ENCODE results near the gene PPP2R5D. TPM values are rescaled to one million over a fixed set of nuclear protein-coding genes. Genes with fewer than 3 reads are reported as not detected.

Gene PPP2R5D
- total and polyA plus RNA-seq, 2 of the 8 experiments (the other 6 are each of a cell fraction or from before 2014, with no cell fraction given) = 52.1 to 55.7 TPM

- H4K20me1 ChIP-seq (replicated peaks in 1 of 2; ENCODE audit: control insufficient read depth in 1 of 2, insufficient read depth in 2 of 2, low read length in 2 of 2) = peaks cover 0 to 2% of the 10 kb centered on the region in 2 experiments
- no peak overlapping the region for H2AK5ac ChIP-seq (ENCODE audit: low read depth, low read length)
- H3K4me3 ChIP-seq (ENCODE audit: extremely low read depth in 1 of 4, insufficient read depth in 2 of 4, low read depth in 3 of 4, low read length in 4 of 4) = no peak overlapping the region
- peaks cover 0 to 4% of the 10 kb centered on the region in 2 experiments; a peak in 1 of 4 replicates for H3K79me2 ChIP-seq (ENCODE audit: control insufficient read depth in 1 of 2, insufficient read depth in 2 of 2, low read length in 2 of 2)
- POLR2A ChIA-PET (ENCODE audit: partially characterized antibody) = interaction anchor here (1.1 to 1.5 kb wide), 3 partner anchors 11 to 69 kb away, joined by 3 to 4 read pairs (median 4); partner anchors contain the start of gene CNPY3
- no peak overlapping the region for H3K27ac ChIP-seq (ENCODE audit: low read depth, low read length)
- H4K5ac ChIP-seq (ENCODE audit: insufficient read length, low read depth, low read length) = no peak overlapping the region
- peaks cover 1 to 27% (median 13%) of the 10 kb centered on the region in 4 experiments; a peak in 7 of 8 replicates for H3K36me3 ChIP-seq (ENCODE audit: control insufficient read depth in 2 of 4, insufficient read depth in 4 of 4, low read length in 3 of 4)
- no peak overlapping the region for H3K4ac ChIP-seq (replicated peaks; ENCODE audit: insufficient read length, low read depth, low read length)
- no peak overlapping the region for H2BK20ac ChIP-seq (ENCODE audit: low read length)
- FAIRE-seq = no peak
- H2BK5ac ChIP-seq (ENCODE audit: low read depth, low read length) = no peak overlapping the region
- H3K9me3 ChIP-seq (ENCODE audit: insufficient read depth in 2 of 2, low read depth in 1 of 2, low read length in 1 of 2) = no peaks in the 10 kb centered on the region
- H3K23ac ChIP-seq (ENCODE audit: insufficient read length) = no peak overlapping the region
- H3K27me3 ChIP-seq (replicated peaks in 1 of 4; ENCODE audit: control insufficient read depth in 3 of 4, extremely low read depth in 1 of 4, insufficient read depth in 3 of 4, low read length in 3 of 4) = no peaks in the 10 kb centered on the region
- no peak overlapping the region for H3K18ac ChIP-seq (ENCODE audit: extremely low read depth, low read length)
- TF ChIP-seq E2F6 (IDR thresholded peaks at IDR 0.05) (no peak), SIN3A (conservative IDR thresholded peaks at IDR 0.05 in 1 of 2, IDR thresholded peaks at IDR 0.05 in 1 of 2; ENCODE audit: low read depth in 1 of 2, low read length in 2 of 2) (no peak), TAF7 (optimal IDR thresholded peaks at IDR 0.05; ENCODE audit: borderline replicate concordance, low read depth, low read length) (no peak), HDAC2 (IDR thresholded peaks at IDR 0.05; ENCODE audit: borderline replicate concordance in 1 of 2, low read depth in 2 of 2, low read length in 2 of 2) (no peak), RAD21 (IDR thresholded peaks at IDR 0.05 in 1 of 2, conservative IDR thresholded peaks at IDR 0.05 in 1 of 2; ENCODE audit: low read depth in 2 of 2, low read length in 2 of 2) (no peak), SRF (IDR thresholded peaks at IDR 0.05; ENCODE audit: low read depth, low read length) (no peak), GABPA (IDR thresholded peaks at IDR 0.05; ENCODE audit: borderline replicate concordance, insufficient read depth, low read length) (no peak)
- no peaks in the 10 kb centered on the region; the same call in 1 of the 2 replicates for H3K79me1 ChIP-seq (ENCODE audit: low read depth, low read length)
- 96% methylated on average over 6 of the region's 6 CpGs; no CpG with 5 or more reads in 1 of the 2 experiments for WGBS, 2 experiments (ENCODE audit: extremely low coverage in 1 of 2, insufficient coverage in 1 of 2, insufficient read length in 1 of 2, insufficient replicate concordance in 2 of 2, low coverage in 1 of 2, low lambda C conversion rate in 2 of 2, missing lambda C conversion rate in 1 of 2)
- H2BK120ac ChIP-seq (replicated peaks; ENCODE audit: low read depth, low read length) = no peak overlapping the region
- H3K4me1 ChIP-seq (replicated peaks in 1 of 4; ENCODE audit: control insufficient read depth in 3 of 4, insufficient read depth in 4 of 4, low read length in 3 of 4) = peaks cover 0 to 6% (median 1%) of the 10 kb centered on the region in 4 experiments; a peak in 4 of 7 replicates
- DNase-seq (ENCODE audit: low read depth in 1 of 2, low spot score in 2 of 2) = no peak
- H3K14ac ChIP-seq (ENCODE audit: insufficient read length) = no peak overlapping the region
- CTCF ChIA-PET (ENCODE audit: partially characterized antibody) = interaction anchor here (1.2 to 1.4 kb wide), 3 partner anchors 23 to 70 kb away, joined by 3 to 5 read pairs (median 3); no protein-coding TSS in a partner anchor
- no peak overlapping the region for H3K56ac ChIP-seq (replicated peaks; ENCODE audit: insufficient read length, low read depth, low read length)
- no peak overlapping the region for H3K9ac ChIP-seq (replicated peaks in 1 of 4; ENCODE audit: extremely low read depth in 1 of 4, low read depth in 3 of 4, low read length in 3 of 4)
- H3K23me2 ChIP-seq (ENCODE audit: low read depth, low read length) = no peaks in the 10 kb centered on the region
- 0 out of 2 replicates have a peak overlapping the region, but pooled peaks have one; percentile 42 for H4K8ac ChIP-seq (ENCODE audit: extremely low read depth, insufficient read depth, low read length)
- H2AFZ ChIP-seq (ENCODE audit: low read length) = no peak overlapping the region
- no peak overlapping the region for H3K4me2 ChIP-seq (ENCODE audit: insufficient read depth in 1 of 2, low read depth in 2 of 2, low read length in 2 of 2)
- H4K91ac ChIP-seq (replicated peaks; ENCODE audit: insufficient read length, low read length) = no peak overlapping the region
- H2BK15ac ChIP-seq (ENCODE audit: low read length) = no peak overlapping the region
- no peak overlapping the region for H2BK12ac ChIP-seq (ENCODE audit: low read depth, low read length)
These were observed 43.8 kb upstream of the PPP2R5D start for GRCh38 chr6:42940493-42941045.

All from H1 (cell line).